GM12878 (cell line): Measurements from ENCODE around the gene TIMM21. TPM values are rescaled to one million over a fixed set of nuclear protein-coding genes. Genes with fewer than 3 reads are reported as not detected.

Experiments
- ATAC-seq: fragments of 200-7000 bp; cut with Tn5 transposase; 3 replicates; pipeline ENCODE4 v1.9.1; 2020; ENCODE audit warnings: mild to moderate bottlenecking, moderate library complexity
- BruUV-seq: library from RNA; stranded (reverse); fragments of 400-500 nt; replicated peaks from 2 replicates; lab custom pipeline; 2021; lab: Mats Ljungman, UMichigan
- CTCF ChIA-PET: fragments of 300-600 bp; sonication (Branson Sonifier 250); formaldehyde crosslinking; extraction: SDS; loops from one replicate; lab custom pipeline; 2021; ENCODE audit warnings: inconsistent platforms; lab: Yijun Ruan, JAX
- POLR2A ChIA-PET: fragments of 350-600 bp; formaldehyde crosslinking; extraction: SDS; loops from one replicate; lab custom pipeline; 2021; ENCODE audit warnings: inconsistent platforms; lab: Charles Lee
- RAD21 ChIA-PET: fragments of 300-600 bp; sonication (Branson Sonifier 250); formaldehyde crosslinking; loops from one replicate; lab custom pipeline; 2023; ENCODE audit warnings: antibody characterized with exemption; ENCODE audit not compliant: unreplicated experiment; lab: Charles Lee
- SMC1A ChIA-PET: fragments of 300-600 bp; sonication (Branson Sonifier 250); formaldehyde crosslinking; loops from one replicate; lab custom pipeline; 2023; ENCODE audit not compliant: unreplicated experiment, uncharacterized antibody; lab: Charles Lee
- DNase-seq: peaks from one replicate; pipeline ENCODE4 v3.0.0-alpha.2; 2011; ENCODE audit warnings: low read depth, low spot score
- FAIRE-seq: peaks from 3 replicates; lab custom pipeline; 2011; peaks lifted over from hg19 to GRCh38; lab: Jason Lieb, UNC
- H2AFZ ChIP-seq: 2 replicates; pipeline ENCODE4 v1.6.0; 2011; ENCODE audit warnings: low read depth, low read length, control low read depth; ENCODE audit not compliant: control insufficient read depth
- H3K27ac ChIP-seq: 2 replicates; pipeline ENCODE4 v1.5.1; 2011; ENCODE audit warnings: control low read depth; ENCODE audit not compliant: control insufficient read depth, insufficient read depth
- H3K27me3 ChIP-seq, 2 experiments: replicated peaks in 1 of 2; 2 replicates each; pipeline versions ENCODE4 v1.6.0 to v1.6.1; 2011; ENCODE audit warnings: low read length in 1 of 2; ENCODE audit not compliant: control insufficient read depth in 2 of 2, insufficient read depth in 2 of 2
- H3K36me3 ChIP-seq, 2 experiments: 2 replicates each; pipeline ENCODE4 v1.5.1; 2011; ENCODE audit warnings: low read length in 1 of 2; ENCODE audit not compliant: control insufficient read depth in 2 of 2, insufficient read depth in 2 of 2
- H3K4me1 ChIP-seq: 2 replicates; pipeline ENCODE4 v1.6.1; 2011; ENCODE audit warnings: mild to moderate bottlenecking, low read length, moderate library complexity, mixed read lengths; ENCODE audit not compliant: control insufficient read depth, insufficient read depth
- H3K4me2 ChIP-seq: 2 replicates; pipeline ENCODE4 v1.6.0; 2011; ENCODE audit warnings: control low read depth; ENCODE audit not compliant: control insufficient read depth, insufficient read depth
- H3K4me3 ChIP-seq: fragments of 200-600 bp; sonication (generic); 2 replicates; pipeline ENCODE4 v1.5.1; 2016
- H3K79me2 ChIP-seq: 2 replicates; pipeline ENCODE4 v1.6.0; 2011; ENCODE audit warnings: low read length; ENCODE audit not compliant: control insufficient read depth, insufficient read depth
- H3K9ac ChIP-seq: 2 replicates; pipeline ENCODE4 v1.8.0; 2011; ENCODE audit warnings: low read length, control low read depth, mixed read lengths; ENCODE audit not compliant: control insufficient read depth, insufficient read depth
- H3K9me3 ChIP-seq: replicated peaks from 3 replicates; pipeline ENCODE4 v1.5.1; 2011; ENCODE audit warnings: mild to moderate bottlenecking, low read length; ENCODE audit not compliant: control insufficient read depth, insufficient read depth
- H4K20me1 ChIP-seq: 2 replicates; pipeline ENCODE4 v1.6.0; 2011; ENCODE audit not compliant: control insufficient read depth, insufficient read depth
- FOXM1 ChIP-seq: IDR thresholded peaks from 2 replicates; pipeline ENCODE4 v1.6.1; 2012; ENCODE audit warnings: low read depth, mild to moderate bottlenecking, inconsistent platforms, low read length, moderate library complexity
- MEF2A ChIP-seq: IDR thresholded peaks from 2 replicates; pipeline ENCODE4 v1.6.1; 2011; ENCODE audit warnings: low read depth, mild to moderate bottlenecking, low read length, moderate library complexity; ENCODE audit not compliant: insufficient read depth
- NFIC ChIP-seq: IDR thresholded peaks from 2 replicates; pipeline ENCODE4 v1.6.1; 2012; ENCODE audit warnings: low read depth, mild to moderate bottlenecking, inconsistent platforms, low read length, moderate library complexity
- NR2C2 ChIP-seq: IDR thresholded peaks from 2 replicates; pipeline ENCODE4 v1.6.1; 2011; ENCODE audit warnings: borderline replicate concordance, low read depth; ENCODE audit not compliant: control insufficient read depth, insufficient read length
- TARDBP ChIP-seq: IDR thresholded peaks from 2 replicates; pipeline ENCODE4 v1.6.1; 2016; ENCODE audit warnings: borderline replicate concordance
- WGBS: methylation state at CpG from one replicate; pipeline ENCODE4 v1.1.6; 2016; ENCODE audit warnings: low lambda C conversion rate; ENCODE audit not compliant: insufficient replicate concordance, insufficient coverage; ENCODE audit errors: missing lambda C conversion rate; 5-methylcytosine and 5-hydroxymethylcytosine counted together
- in situ Hi-C: fragments of 300-500 bp; cut with MboI; formaldehyde crosslinking; loops from 9 replicates; pipeline ENCODE4 v1.14.3; 2018; ENCODE audit warnings: mixed read lengths
- intact Hi-C: fragments of 100-400 bp; cut with micrococcal nuclease; formaldehyde crosslinking; loops from one replicate; pipeline ENCODE4 v1.14.2; 2022; ENCODE audit not compliant: unreplicated experiment
- polyA plus RNA-seq, 11 experiments: library from polyadenylated mRNA; depleted of rRNA in 4 of 11; unstranded in 6 of 11; stranded (reverse) in 5 of 11; fragments of >200 nt; fragmentation: Nextera tagmentation in 4 of 11; fragmentation: Illumina TruSeq in 1 of 11; extraction: Ambion mirVana in 4 of 11; extraction: Trizol in 1 of 11; gene quantifications; 1 replicate in 1 of 11; 2 replicates in 10 of 11; pipeline versions ENCODE4 v1.2.1 to v1.2.3, GENCODE V29; 2011 to 2016; ENCODE audit warnings: inconsistent platforms in 2 of 11, missing spikeins in 2 of 11, low read depth in 1 of 11
- total RNA-seq, 4 experiments: library from RNA; depleted of rRNA in 3 of 4; stranded (reverse); fragments of >200 nt in 3 of 4; fragmentation: Illumina TruSeq in 1 of 4; extraction: Trizol in 1 of 4; gene quantifications; 2 replicates each; pipeline versions ENCODE4 v1.2.1 to v1.2.3, GENCODE V29; 2013 to 2021
- TF ChIP-seq, protein P1 (sequence below): fragments of 450-650 bp; IDR thresholded peaks from 2 replicates; pipeline ENCODE4 v1.6.1; 2017; ENCODE audit warnings: mild to moderate bottlenecking, moderate library complexity
- TF ChIP-seq, protein P2 (sequence below): fragments of 450-650 bp; IDR thresholded peaks from 2 replicates; pipeline ENCODE4 v1.6.1; 2017; ENCODE audit warnings: mild to moderate bottlenecking, low read depth, inconsistent platforms; ENCODE audit not compliant: poor library complexity, severe bottlenecking

TIMM21 gene
- total and polyA plus RNA-seq, 10 of the 15 experiments (the other 5 are each of a cell fraction or from before 2014, with no cell fraction given): 39.5 to 203 (median 83.4) TPM

DNA sequence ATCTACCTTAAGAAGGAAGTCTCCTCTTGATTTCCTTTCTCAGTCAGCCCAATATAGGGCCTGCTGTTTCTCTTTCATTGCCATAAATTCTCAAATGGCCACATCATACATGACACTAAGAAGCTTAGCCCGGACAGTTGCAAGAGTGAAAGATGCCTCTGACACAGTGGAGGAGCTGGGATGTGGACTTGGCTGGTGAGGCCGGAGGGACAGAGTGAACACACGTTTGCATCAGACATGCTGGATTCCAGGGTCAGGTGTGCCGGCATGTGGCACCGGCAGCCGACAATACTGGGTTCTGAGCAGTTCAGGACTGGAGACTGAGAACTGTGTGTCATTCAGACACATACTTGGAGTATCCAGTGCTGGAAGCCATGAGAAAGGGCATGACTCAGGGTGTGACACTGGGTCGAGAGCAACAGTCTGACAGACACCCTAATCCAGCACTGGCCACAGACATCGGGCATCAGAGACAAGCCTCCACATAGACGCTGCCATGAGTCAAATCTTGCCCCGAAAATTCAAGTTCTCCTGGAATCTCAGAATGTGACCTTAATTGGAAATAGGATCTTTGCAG, 31.4 kb downstream of the TIMM21 start (continued):
- TF ChIP-seq, protein P1, sequence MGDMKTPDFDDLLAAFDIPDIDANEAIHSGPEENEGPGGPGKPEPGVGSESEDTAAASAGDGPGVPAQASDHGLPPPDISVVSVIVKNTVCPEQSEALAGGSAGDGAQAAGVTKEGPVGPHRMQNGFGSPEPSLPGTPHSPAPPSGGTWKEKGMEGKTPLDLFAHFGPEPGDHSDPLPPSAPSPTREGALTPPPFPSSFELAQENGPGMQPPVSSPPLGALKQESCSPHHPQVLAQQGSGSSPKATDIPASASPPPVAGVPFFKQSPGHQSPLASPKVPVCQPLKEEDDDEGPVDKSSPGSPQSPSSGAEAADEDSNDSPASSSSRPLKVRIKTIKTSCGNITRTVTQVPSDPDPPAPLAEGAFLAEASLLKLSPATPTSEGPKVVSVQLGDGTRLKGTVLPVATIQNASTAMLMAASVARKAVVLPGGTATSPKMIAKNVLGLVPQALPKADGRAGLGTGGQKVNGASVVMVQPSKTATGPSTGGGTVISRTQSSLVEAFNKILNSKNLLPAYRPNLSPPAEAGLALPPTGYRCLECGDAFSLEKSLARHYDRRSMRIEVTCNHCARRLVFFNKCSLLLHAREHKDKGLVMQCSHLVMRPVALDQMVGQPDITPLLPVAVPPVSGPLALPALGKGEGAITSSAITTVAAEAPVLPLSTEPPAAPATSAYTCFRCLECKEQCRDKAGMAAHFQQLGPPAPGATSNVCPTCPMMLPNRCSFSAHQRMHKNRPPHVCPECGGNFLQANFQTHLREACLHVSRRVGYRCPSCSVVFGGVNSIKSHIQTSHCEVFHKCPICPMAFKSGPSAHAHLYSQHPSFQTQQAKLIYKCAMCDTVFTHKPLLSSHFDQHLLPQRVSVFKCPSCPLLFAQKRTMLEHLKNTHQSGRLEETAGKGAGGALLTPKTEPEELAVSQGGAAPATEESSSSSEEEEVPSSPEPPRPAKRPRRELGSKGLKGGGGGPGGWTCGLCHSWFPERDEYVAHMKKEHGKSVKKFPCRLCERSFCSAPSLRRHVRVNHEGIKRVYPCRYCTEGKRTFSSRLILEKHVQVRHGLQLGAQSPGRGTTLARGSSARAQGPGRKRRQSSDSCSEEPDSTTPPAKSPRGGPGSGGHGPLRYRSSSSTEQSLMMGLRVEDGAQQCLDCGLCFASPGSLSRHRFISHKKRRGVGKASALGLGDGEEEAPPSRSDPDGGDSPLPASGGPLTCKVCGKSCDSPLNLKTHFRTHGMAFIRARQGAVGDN: no peak
- TF ChIP-seq NFIC (no peak), MEF2A (no peak)
- TF ChIP-seq, all 136 proteins: peak for 0

GRCh38 chr18:74182335-74182734, 34.0 kb downstream of the TIMM21 start:
- ChIA-PET SMC1A (no interaction called here), POLR2A (no interaction called here), CTCF (no interaction called here), RAD21 (no interaction called here)
- TF ChIP-seq FOXM1 (no peak), NR2C2 (no peak), TARDBP (no peak)
- TF ChIP-seq, protein P2, sequence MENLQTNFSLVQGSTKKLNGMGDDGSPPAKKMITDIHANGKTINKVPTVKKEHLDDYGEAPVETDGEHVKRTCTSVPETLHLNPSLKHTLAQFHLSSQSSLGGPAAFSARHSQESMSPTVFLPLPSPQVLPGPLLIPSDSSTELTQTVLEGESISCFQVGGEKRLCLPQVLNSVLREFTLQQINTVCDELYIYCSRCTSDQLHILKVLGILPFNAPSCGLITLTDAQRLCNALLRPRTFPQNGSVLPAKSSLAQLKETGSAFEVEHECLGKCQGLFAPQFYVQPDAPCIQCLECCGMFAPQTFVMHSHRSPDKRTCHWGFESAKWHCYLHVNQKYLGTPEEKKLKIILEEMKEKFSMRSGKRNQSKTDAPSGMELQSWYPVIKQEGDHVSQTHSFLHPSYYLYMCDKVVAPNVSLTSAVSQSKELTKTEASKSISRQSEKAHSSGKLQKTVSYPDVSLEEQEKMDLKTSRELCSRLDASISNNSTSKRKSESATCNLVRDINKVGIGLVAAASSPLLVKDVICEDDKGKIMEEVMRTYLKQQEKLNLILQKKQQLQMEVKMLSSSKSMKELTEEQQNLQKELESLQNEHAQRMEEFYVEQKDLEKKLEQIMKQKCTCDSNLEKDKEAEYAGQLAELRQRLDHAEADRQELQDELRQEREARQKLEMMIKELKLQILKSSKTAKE: no peak
- H3K27ac ChIP-seq: no peak overlapping the region
- DNase-seq (no peak), ATAC-seq (no peak), FAIRE-seq (no peak)
- H3K36me3 ChIP-seq: no peaks in the 10 kb centered on the region
- H4K20me1 ChIP-seq: no peaks in the 10 kb centered on the region
- intact Hi-C loops (no loop called here), in situ Hi-C loops (no loop called here)
- no peak overlapping the region for H3K4me3 ChIP-seq
- no peaks in the 10 kb centered on the region for H3K9me3 ChIP-seq
- 90% methylated on average over 12 of the region's 19 CpGs for WGBS
- BruUV-seq: no TSS peak
- no peak overlapping the region for H3K9ac ChIP-seq
- no peaks in the 10 kb centered on the region for H3K4me1 ChIP-seq
- H2AFZ ChIP-seq: no peak overlapping the region
- H3K79me2 ChIP-seq: no peaks in the 10 kb centered on the region
- H3K4me2 ChIP-seq: no peak overlapping the region
- peaks cover 0 to 4% of the 10 kb centered on the region in 2 experiments for H3K27me3 ChIP-seq
